ENCODE measurements around the gene HTATSF1.

- TF ChIP-seq POLR2A (IDR thresholded peaks at IDR 0.05) (no peak), CTCF (IDR thresholded peaks at IDR 0.05) (no peak)
These were observed 22.2 kb upstream of the HTATSF1 start for GRCh38 chrX:136475236-136475635.
